Hepatocyte (in vitro differentiated cells): Measurements from ENCODE around the gene EXOC3L1.

ENCODE experiments used
- CTCF ChIP-seq: fragments of 200-600 bp; sonication (generic); IDR thresholded peaks from 2 replicates; pipeline ENCODE4 v1.5.1; 2016; ENCODE audit warnings: antibody characterized with exemption, mild to moderate bottlenecking; ENCODE audit not compliant: poor library complexity
- EZH2phosphoT487 ChIP-seq: fragments of 200-600 bp; sonication (generic); IDR thresholded peaks from one replicate; pipeline ENCODE4 v1.6.1; 2018; ENCODE audit warnings: antibody characterized with exemption, mild to moderate bottlenecking, low read depth, moderate library complexity; ENCODE audit not compliant: unreplicated experiment, severe bottlenecking

DNA sequence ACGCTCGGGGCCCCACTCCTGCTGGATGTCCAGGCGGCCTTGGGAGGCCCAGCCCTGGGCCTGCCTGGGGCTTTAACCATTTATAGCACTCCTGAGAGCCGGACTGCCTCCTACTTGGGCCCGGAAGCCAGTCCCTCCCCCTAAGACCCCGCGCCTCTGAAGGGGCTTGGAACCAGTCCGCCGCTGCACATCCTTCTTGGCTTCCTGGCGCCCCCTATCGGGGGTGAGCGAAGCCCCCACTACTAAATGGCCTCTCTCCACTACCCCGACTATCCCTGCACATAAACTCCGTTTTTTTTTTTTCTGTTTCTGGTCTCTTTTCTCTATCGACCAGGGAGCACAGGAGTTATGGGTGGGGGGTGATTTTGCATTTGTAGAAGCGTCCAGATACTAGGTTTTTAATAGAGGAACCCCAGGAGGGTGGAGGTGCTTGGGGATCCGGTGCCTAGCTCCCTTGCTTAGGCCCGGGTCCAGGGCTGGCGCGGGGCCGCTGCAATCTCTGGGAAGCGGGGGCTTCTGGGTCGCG lies 20.2 kb downstream of the EXOC3L1 start:
- TF ChIP-seq CTCF (peak; percentile 60), EZH2phosphoT487 (no peak)
